Activated CD8-positive, alpha-beta memory T cell treated with anti-CD3 and anti-CD28 coated beads, Interleukin-2, amount 50 U/mL, for 48 hours (primary cell): ENCODE data around the gene LHX3.
"Not testable (repeated sequence)": the region's sequence is repeated elsewhere in the genome, so short reads cannot be mapped to it uniquely, and the experiment has no call there.

Source experiments
- DNase-seq: peaks from one replicate; pipeline ENCODE4 v3.0.0-alpha.2; 2020

LHX3 gene

GRCh38 chr9:136240941-136241340 lies 36.0 kb upstream of the LHX3 start:
- no peak for DNase-seq

- DNase-seq: no peak
Measured at GRCh38 chr9:136239983-136240330, 35.0 kb upstream of the LHX3 start.

GRCh38 chr9:136239135-136239982 lies 34.4 kb upstream of the LHX3 start:
- DNase-seq: no peak

- DNase-seq: no peak
Measured at GRCh38 chr9:136238342-136238732, 33.4 kb upstream of the LHX3 start.

GRCh38 chr9:136237486-136238341 lies 32.8 kb upstream of the LHX3 start:
- no peak for DNase-seq

GRCh38 chr9:136236471-136237410 lies 31.8 kb upstream of the LHX3 start:
- DNase-seq: not testable (repeated sequence)

- DNase-seq: no peak
Measured at GRCh38 chr9:136235709-136236455, 31.0 kb upstream of the LHX3 start.

- DNase-seq: no peak
Measured at GRCh38 chr9:136235171-136235570, 30.2 kb upstream of the LHX3 start.

- peak; percentile 64 for DNase-seq
Measured at GRCh38 chr9:136234597-136234996, 29.7 kb upstream of the LHX3 start.

- DNase-seq: no peak
Measured at GRCh38 chr9:136233868-136234267, 28.9 kb upstream of the LHX3 start.

GRCh38 chr9:136233411-136233810 lies 28.5 kb upstream of the LHX3 start:
- DNase-seq: no peak

GRCh38 chr9:136232969-136233368 lies 28.0 kb upstream of the LHX3 start:
- DNase-seq: no peak

- DNase-seq: no peak
Measured at GRCh38 chr9:136231478-136232297, 26.8 kb upstream of the LHX3 start.

GRCh38 chr9:136230773-136231172 lies 25.8 kb upstream of the LHX3 start:
- no peak for DNase-seq

- no peak for DNase-seq
Measured at GRCh38 chr9:136230365-136230764, 25.4 kb upstream of the LHX3 start.

GRCh38 chr9:136229096-136230065 lies 24.5 kb upstream of the LHX3 start:
- DNase-seq: no peak

- DNase-seq: no peak
Measured at GRCh38 chr9:136228107-136228875, 23.4 kb upstream of the LHX3 start.

GRCh38 chr9:136226680-136227407 lies 21.9 kb upstream of the LHX3 start:
- DNase-seq: no peak
